Cardiac muscle cell (in vitro differentiated cells and primary cell): ENCODE data around the gene DHTKD1. TPM values are rescaled to one million over a fixed set of nuclear protein-coding genes. Genes with fewer than 3 reads are reported as not detected.

Experiments used
- DNase-seq, 2 donors: peaks; one replicate each; pipeline versions ENCODE4 v3.0.0 to v3.0.0-alpha.2; 2010 to 2017; ENCODE audit warnings: low read depth in 1 of 2, low spot score in 1 of 2
- H3K27ac ChIP-seq: fragments of 200-600 bp; sonication (generic); 2 replicates; pipeline ENCODE4 v1.5.1; 2016
- H3K27me3 ChIP-seq: fragments of 200-600 bp; sonication (generic); 2 replicates; pipeline ENCODE4 v1.6.0; 2016; ENCODE audit warnings: control low read depth
- H3K36me3 ChIP-seq: fragments of 200-600 bp; sonication (generic); 2 replicates; pipeline ENCODE4 v1.5.1; 2016; ENCODE audit warnings: control low read depth
- H3K4me1 ChIP-seq: fragments of 200-600 bp; sonication (generic); 2 replicates; pipeline ENCODE4 v1.8.1; 2017; ENCODE audit warnings: low read depth, mild to moderate bottlenecking, mixed run types
- H3K4me3 ChIP-seq: fragments of 200-600 bp; sonication (generic); 2 replicates; pipeline ENCODE4 v1.5.1; 2016; ENCODE audit warnings: mild to moderate bottlenecking
- H3K9me3 ChIP-seq: fragments of 200-600 bp; sonication (generic); 2 replicates; pipeline ENCODE4 v1.5.1; 2017; ENCODE audit warnings: low read depth, mild to moderate bottlenecking, control low read depth
- polyA plus RNA-seq: library from polyadenylated mRNA; unstranded; fragments of >200 nt; fragmentation: Nextera tagmentation; extraction: Ambion mirVana; gene quantifications from 2 replicates; pipeline ENCODE4 v1.2.1, GENCODE V29; 2016
- total RNA-seq: library from RNA; depleted of rRNA; stranded (reverse); fragments of >200 nt; gene quantifications from 2 replicates; pipeline ENCODE4 v1.2.3, GENCODE V29; 2016
- TF ChIP-seq, protein P1 (sequence below): IDR thresholded peaks from 2 replicates; pipeline ENCODE4 v1.5.1; 2012; ENCODE audit warnings: low read depth, mild to moderate bottlenecking, low read length

The DHTKD1 gene
- total and polyA plus RNA-seq, 2 experiments from 2014 or later, result 36.5 to 51.6 TPM

DNA sequence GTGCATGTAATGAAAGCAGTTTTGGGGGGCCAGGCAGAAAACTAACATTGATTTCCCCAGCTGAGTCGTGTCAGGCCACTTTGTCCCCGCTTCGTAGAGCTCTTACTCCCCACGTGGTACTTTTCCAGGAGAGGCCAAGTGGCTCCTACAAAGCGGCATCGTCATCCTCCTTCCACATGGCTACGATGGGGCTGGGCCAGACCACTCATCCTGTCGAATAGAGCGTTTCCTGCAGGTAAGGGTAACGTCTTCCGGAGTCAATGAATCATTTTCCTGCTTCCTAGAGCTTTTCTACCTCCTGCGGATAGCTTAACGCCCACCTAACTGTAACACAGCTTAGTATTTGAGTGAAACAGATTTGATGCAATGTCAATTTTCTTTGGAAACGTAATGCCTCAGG is 39.0 kb downstream of the DHTKD1 start:
- DNase-seq, result no peak
- Histone ChIP-seq H3K27ac (no peak overlapping the region), H3K4me1 (no peaks in the 10 kb centered on the region), H3K4me3 (no peak overlapping the region), H3K27me3 (no peaks in the 10 kb centered on the region), H3K36me3 (peaks cover 51% of the 10 kb centered on the region), H3K9me3 (no peaks in the 10 kb centered on the region)
- TF ChIP-seq, protein P1, sequence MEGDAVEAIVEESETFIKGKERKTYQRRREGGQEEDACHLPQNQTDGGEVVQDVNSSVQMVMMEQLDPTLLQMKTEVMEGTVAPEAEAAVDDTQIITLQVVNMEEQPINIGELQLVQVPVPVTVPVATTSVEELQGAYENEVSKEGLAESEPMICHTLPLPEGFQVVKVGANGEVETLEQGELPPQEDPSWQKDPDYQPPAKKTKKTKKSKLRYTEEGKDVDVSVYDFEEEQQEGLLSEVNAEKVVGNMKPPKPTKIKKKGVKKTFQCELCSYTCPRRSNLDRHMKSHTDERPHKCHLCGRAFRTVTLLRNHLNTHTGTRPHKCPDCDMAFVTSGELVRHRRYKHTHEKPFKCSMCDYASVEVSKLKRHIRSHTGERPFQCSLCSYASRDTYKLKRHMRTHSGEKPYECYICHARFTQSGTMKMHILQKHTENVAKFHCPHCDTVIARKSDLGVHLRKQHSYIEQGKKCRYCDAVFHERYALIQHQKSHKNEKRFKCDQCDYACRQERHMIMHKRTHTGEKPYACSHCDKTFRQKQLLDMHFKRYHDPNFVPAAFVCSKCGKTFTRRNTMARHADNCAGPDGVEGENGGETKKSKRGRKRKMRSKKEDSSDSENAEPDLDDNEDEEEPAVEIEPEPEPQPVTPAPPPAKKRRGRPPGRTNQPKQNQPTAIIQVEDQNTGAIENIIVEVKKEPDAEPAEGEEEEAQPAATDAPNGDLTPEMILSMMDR, result no peak

DNA sequence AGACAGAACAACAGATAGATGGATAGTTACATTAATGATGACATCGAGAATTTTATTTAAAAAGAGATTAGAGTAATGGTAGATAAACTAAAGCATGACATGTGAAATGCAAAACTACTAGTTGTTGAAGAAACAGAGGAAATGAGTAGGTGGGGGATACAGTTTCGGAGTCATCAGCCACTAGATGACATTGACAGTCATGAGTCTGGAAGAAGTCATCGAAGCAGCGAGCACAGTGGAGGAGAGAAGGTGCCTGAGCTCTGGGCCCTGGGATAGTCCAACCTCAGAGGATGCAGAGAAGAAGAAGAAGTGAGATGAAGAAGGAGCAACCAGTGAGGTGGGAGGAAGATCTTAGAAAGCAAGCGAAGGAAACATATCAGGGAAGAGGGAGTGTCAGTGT is 40.5 kb downstream of the DHTKD1 start:
- peaks cover 52% of the 10 kb centered on the region for H3K36me3 ChIP-seq
- no peaks in the 10 kb centered on the region for H3K4me1 ChIP-seq
- H3K9me3 ChIP-seq, result no peaks in the 10 kb centered on the region
- TF ChIP-seq, protein P1, result no peak
- H3K27me3 ChIP-seq, result no peaks in the 10 kb centered on the region
- DNase-seq, result no peak
- H3K27ac ChIP-seq, result no peak overlapping the region
- no peak overlapping the region for H3K4me3 ChIP-seq

DNA sequence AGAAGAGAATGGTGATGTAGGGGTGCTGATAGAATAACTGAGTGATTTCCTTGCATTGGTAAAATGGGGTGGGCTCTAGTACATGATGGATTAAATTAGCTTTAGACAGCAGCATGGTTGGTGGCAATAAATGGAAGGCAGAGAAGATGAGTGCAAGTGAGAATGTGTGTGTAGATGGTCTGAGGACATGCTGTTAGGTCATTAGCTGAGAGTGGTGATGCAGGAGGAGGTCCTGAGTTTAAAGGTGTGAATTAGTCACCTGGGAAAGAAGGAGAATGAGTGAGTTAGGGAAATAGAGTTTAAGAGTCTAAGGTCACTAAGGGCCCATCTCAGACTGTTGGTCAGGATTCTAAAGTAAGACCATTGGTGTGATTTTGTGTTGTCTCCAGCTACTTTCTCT is 42.8 kb downstream of the DHTKD1 start:
- Histone ChIP-seq H3K9me3 (no peaks in the 10 kb centered on the region), H3K36me3 (peaks cover 35% of the 10 kb centered on the region), H3K4me3 (no peak overlapping the region), H3K4me1 (no peaks in the 10 kb centered on the region), H3K27me3 (no peaks in the 10 kb centered on the region), H3K27ac (no peak overlapping the region)
- no peak for DNase-seq
- TF ChIP-seq, protein P1, result no peak

DNA sequence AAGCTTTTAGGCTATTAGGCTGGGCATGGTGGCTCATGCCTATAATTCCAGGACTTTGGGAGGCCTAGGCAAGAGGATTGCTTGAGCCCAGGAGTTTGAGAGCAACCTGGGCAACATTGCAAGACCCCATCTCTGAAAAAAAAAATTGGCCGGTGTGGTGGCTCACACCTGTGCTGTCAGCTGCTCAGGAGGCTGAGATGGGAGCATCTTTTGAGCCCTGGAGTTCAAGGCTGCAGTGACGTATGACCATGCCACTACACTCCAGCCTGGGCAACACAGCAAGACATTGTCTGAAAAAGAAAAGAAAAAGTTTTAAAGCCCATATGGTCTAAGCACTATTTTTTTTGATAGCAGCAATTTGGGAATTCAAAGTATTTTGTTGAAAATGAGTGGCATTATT is 44.9 kb downstream of the DHTKD1 start:
- TF ChIP-seq, protein P1, result no peak
- Histone ChIP-seq H3K27me3 (no peaks in the 10 kb centered on the region), H3K36me3 (peaks cover 32% of the 10 kb centered on the region), H3K4me3 (no peak overlapping the region), H3K9me3 (no peaks in the 10 kb centered on the region), H3K4me1 (no peaks in the 10 kb centered on the region), H3K27ac (no peak overlapping the region)
- no peak for DNase-seq

DNA sequence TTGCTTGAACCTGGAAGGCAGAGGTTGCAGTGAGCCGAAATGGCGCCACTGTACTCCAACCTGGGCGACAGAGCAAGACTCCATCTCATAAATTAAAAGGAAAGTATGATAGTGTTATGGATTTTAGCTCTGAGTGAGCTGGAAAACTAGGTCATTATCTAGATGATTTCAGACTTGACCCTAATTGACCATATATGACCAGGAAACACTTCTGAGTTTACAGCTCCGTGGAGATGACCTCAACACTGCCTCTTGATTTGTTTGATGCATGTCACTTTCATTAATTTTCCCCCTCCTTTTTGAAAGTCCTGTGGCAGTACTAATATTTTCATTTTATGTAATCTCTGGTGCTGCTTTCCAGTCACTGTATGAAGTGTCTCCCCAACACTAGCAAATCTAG is 52.9 kb downstream of the DHTKD1 start:
- no peaks in the 10 kb centered on the region for H3K27me3 ChIP-seq
- H3K36me3 ChIP-seq, result peaks cover 6% of the 10 kb centered on the region
- no peaks in the 10 kb centered on the region for H3K9me3 ChIP-seq
- no peaks in the 10 kb centered on the region for H3K4me1 ChIP-seq
- no peak overlapping the region for H3K27ac ChIP-seq
- TF ChIP-seq, protein P1, result no peak
- no peak for DNase-seq
- H3K4me3 ChIP-seq, result no peak overlapping the region
